Right atrium auricular region (tissue), 2 donors: ENCODE data around the gene TDRD1. TPM values are rescaled to one million over a fixed set of nuclear protein-coding genes. Genes with fewer than 3 reads are reported as not detected.
A peak's percentile ranks its signal among the peaks of the same experiment; 100 is the strongest.

ENCODE experiments used
- DNase-seq: peaks from one replicate; pipeline ENCODE4 v3.0.0-alpha.2; 2019; ENCODE audit warnings: low spot score
- H3K27ac ChIP-seq, 2 donors: fragments of 200-600 bp; sonication (generic); 1 replicate in 1 of 2; 2 replicates in 1 of 2; pipeline ENCODE4 v1.5.1; 2016 to 2019
- H3K27me3 ChIP-seq, 2 donors: fragments of 200-600 bp; sonication (generic); one replicate each; pipeline versions ENCODE4 v1.5.1 to v1.6.0; 2017 to 2019
- H3K36me3 ChIP-seq: fragments of 200-600 bp; sonication (generic); one replicate; pipeline ENCODE4 v1.5.1; 2016
- H3K4me1 ChIP-seq, 2 donors: fragments of 200-600 bp; sonication (generic); one replicate each; pipeline versions ENCODE4 v1.5.1 to v1.6.0; 2017 to 2019
- H3K4me3 ChIP-seq, 2 donors: fragments of 200-600 bp; sonication (generic); 1 replicate in 1 of 2; 2 replicates in 1 of 2; pipeline ENCODE4 v1.5.1; 2017 to 2019; ENCODE audit warnings: mild to moderate bottlenecking in 1 of 2, moderate library complexity in 1 of 2
- H3K9me3 ChIP-seq, 2 donors: fragments of 200-600 bp; sonication (generic); one replicate each; pipeline ENCODE4 v1.5.1; 2019
- CTCF ChIP-seq, 2 donors: fragments of 200-600 bp; sonication (generic); IDR thresholded peaks; one replicate each; pipeline ENCODE4 v1.5.1; 2019; ENCODE audit warnings: antibody characterized with exemption in 2 of 2
- total RNA-seq, 2 donors: library from RNA; depleted of rRNA; stranded (reverse); fragments of >200 nt; gene quantifications; one replicate each; pipeline ENCODE4 v1.1.0, GENCODE V29; 2016

The TDRD1 gene
- total RNA-seq, 2 donors from 2014 or later, result 0.12 to 1.1 TPM

GRCh38 chr10:114239117-114239993, 60.2 kb downstream of the TDRD1 start, which contains the start of gene VWA2:
Gene VWA2 (plus strand): TSS chr10:114239254. CDS start chr10:114248714, 9,460 bp downstream.
- Histone ChIP-seq H3K27ac (no peak within 1 kb of the TSS), H3K9me3 (no peaks in the 10 kb centered on the region), H3K4me1 (peaks cover 0 to 10% of the 10 kb centered on the region in 2 donors), H3K27me3 (no peaks in the 10 kb centered on the region), H3K4me3 (peak within 1 kb of the TSS; percentile 37 to 54), H3K36me3 (no peaks in the 10 kb centered on the region)
- TF ChIP-seq CTCF (IDR thresholded peaks at IDR 0.05), result peak in 1 of 2 donors; percentile 55
- no peak for DNase-seq

GRCh38 chr10:114239994-114240345, 60.8 kb downstream of the TDRD1 start:
- no peak for DNase-seq
- Histone ChIP-seq H3K27ac (no peak overlapping the region), H3K9me3 (no peaks in the 10 kb centered on the region), H3K4me3 (no peak overlapping the region), H3K27me3 (no peaks in the 10 kb centered on the region), H3K36me3 (no peaks in the 10 kb centered on the region), H3K4me1 (peaks cover 0 to 10% of the 10 kb centered on the region in 2 donors)
- TF ChIP-seq CTCF (IDR thresholded peaks at IDR 0.05), result no peak

GRCh38 chr10:114242235-114242634, 63.1 kb downstream of the TDRD1 start:
- Histone ChIP-seq H3K4me3 (no peak overlapping the region), H3K4me1 (peaks cover 0 to 10% of the 10 kb centered on the region in 2 donors), H3K9me3 (no peaks in the 10 kb centered on the region), H3K36me3 (no peaks in the 10 kb centered on the region), H3K27me3 (no peaks in the 10 kb centered on the region), H3K27ac (no peak overlapping the region)
- TF ChIP-seq CTCF (IDR thresholded peaks at IDR 0.05), result no peak
- DNase-seq, result no peak

GRCh38 chr10:114243661-114244060, 64.5 kb downstream of the TDRD1 start:
- no peaks in the 10 kb centered on the region for H3K27me3 ChIP-seq
- H3K9me3 ChIP-seq, result no peaks in the 10 kb centered on the region
- peaks cover 0 to 10% of the 10 kb centered on the region in 2 donors for H3K4me1 ChIP-seq
- no peak overlapping the region for H3K4me3 ChIP-seq
- TF ChIP-seq CTCF (IDR thresholded peaks at IDR 0.05), result no peak
- no peak overlapping the region for H3K27ac ChIP-seq
- no peaks in the 10 kb centered on the region for H3K36me3 ChIP-seq
- DNase-seq, result no peak

- no peak for TF ChIP-seq CTCF (IDR thresholded peaks at IDR 0.05)
- Histone ChIP-seq H3K36me3 (no peaks in the 10 kb centered on the region), H3K4me3 (no peak overlapping the region), H3K27me3 (no peaks in the 10 kb centered on the region), H3K4me1 (peaks cover 0 to 6% of the 10 kb centered on the region in 2 donors), H3K27ac (no peak overlapping the region), H3K9me3 (no peaks in the 10 kb centered on the region)
- no peak for DNase-seq
These were observed 65.0 kb downstream of the TDRD1 start for GRCh38 chr10:114244126-114244525.
